ENCODE data around the gene PTDSS2. TPM values are rescaled to one million over a fixed set of nuclear protein-coding genes. Genes with fewer than 3 reads are reported as not detected.

The PTDSS2 gene
- total RNA-seq, 1 donor from 2014 or later: 81.1 TPM

GRCh38 chr11:528166-528814 is 78.2 kb downstream of the PTDSS2 start:
- H3K4me3 ChIP-seq (ENCODE audit: low read depth, low read length): no peak overlapping the region
- H3K27me3 ChIP-seq (ENCODE audit: control insufficient read depth, insufficient read depth, low read length): no peaks in the 10 kb centered on the region
- H3K36me3 ChIP-seq (ENCODE audit: control insufficient read depth, insufficient read depth, low read length): no peaks in the 10 kb centered on the region
- no peak for DNase-seq (ENCODE audit: low read depth)
- no peak for TF ChIP-seq CTCF (IDR thresholded peaks at IDR 0.05; ENCODE audit: insufficient read depth, low read length, poor library complexity, severe bottlenecking)

DNA sequence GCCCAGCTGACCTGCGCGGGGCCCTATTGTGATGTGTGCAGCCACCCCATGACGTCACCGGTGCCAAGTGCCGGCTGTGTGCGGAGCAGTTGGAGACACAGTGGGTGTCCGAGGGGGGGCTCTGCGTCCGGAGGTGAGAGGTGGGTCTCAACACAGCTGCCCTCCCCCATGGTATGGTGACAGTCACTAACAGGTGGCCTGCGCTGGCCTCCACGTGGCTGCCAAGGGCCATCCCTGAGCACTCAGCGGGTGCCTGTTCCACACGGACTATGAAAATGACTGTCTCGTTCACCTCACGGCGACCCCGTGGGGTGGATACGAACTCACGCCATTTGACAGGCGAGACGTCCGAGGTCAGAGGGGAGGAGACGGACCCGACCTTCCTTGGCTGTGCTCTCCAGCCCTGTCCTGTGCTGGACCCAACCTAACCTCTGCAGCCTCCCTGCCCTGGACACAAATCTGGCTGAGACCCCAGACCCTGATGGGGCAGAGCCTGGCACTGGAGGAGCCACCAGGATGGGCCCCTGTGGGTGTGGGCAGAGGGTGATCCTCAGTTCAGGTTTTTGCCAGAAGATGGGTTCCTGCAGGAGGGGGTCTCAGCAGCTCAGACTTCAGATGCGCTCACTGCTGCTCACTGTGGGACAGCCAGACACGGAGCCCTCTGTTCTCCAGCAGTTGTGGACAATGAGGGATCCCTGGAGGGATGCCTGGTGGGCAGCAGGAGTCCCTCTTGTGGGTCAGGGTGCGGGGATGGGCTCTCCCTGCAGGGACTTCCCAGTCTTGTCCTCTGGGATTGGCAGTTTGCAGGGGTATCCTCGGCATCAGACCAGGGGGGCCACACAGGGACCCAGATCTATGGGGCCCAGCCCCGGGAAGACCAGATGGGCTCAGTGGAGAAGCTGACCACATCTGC is 79.0 kb downstream of the PTDSS2 start:
- TF ChIP-seq CTCF (IDR thresholded peaks at IDR 0.05; ENCODE audit: insufficient read depth, low read length, poor library complexity, severe bottlenecking): no peak
- H3K36me3 ChIP-seq (ENCODE audit: control insufficient read depth, insufficient read depth, low read length): no peaks in the 10 kb centered on the region
- no peak for DNase-seq (ENCODE audit: low read depth)
- H3K4me3 ChIP-seq (ENCODE audit: low read depth, low read length): no peak overlapping the region
- no peaks in the 10 kb centered on the region for H3K27me3 ChIP-seq (ENCODE audit: control insufficient read depth, insufficient read depth, low read length)

- no peak for DNase-seq (ENCODE audit: low read depth)
- no peaks in the 10 kb centered on the region for H3K36me3 ChIP-seq (ENCODE audit: control insufficient read depth, insufficient read depth, low read length)
- no peak overlapping the region for H3K4me3 ChIP-seq (ENCODE audit: low read depth, low read length)
- no peak for TF ChIP-seq CTCF (IDR thresholded peaks at IDR 0.05; ENCODE audit: insufficient read depth, low read length, poor library complexity, severe bottlenecking)
- H3K27me3 ChIP-seq (ENCODE audit: control insufficient read depth, insufficient read depth, low read length): no peaks in the 10 kb centered on the region
Observed at GRCh38 chr11:529728-530411, 79.8 kb downstream of the PTDSS2 start.

DNA sequence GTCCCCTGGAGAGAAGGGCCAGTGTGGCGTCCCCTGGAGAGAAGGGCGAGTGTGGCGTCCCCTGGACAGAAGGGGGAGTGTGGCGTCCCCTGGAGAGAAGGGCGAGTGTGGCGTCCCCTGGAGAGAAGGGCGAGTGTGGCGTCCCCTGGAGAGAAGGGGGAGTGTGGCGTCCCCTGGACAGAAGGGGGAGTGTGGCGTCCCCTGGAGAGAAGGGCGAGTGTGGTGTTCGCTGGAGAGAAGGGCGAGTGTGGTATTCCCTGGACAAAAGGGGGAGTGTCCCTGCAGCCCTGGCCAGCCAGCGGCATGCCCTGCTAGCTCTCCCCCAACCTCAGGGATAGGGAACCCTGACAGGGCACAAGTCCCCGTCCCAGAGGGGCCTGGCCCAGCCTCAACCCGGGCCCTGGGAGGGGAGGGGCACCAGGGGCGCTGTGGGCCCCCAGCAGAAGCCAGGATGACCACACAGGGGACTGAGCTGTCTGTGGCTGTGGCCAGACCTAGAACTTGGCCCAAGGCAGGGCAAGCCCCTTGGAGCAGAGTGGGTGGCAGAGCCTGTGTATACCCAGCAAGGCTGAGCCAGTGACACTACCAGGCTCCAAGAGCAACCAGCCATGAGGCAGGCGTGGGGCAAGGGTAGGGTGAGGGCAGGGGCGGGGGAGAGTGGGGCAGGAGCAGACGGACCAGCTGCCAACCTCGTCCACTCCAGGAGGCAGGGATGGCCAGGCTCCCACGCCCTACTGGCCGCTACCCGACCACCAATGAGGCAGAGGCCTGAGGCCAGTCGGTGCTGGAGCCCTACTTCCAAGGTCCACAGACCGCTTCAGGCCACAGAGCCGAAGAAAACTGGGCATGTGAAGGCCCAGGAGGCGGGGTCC is 81.1 kb downstream of the PTDSS2 start:
- no peak for DNase-seq (ENCODE audit: low read depth)
- H3K36me3 ChIP-seq (ENCODE audit: control insufficient read depth, insufficient read depth, low read length): no peaks in the 10 kb centered on the region
- no peak for TF ChIP-seq CTCF (IDR thresholded peaks at IDR 0.05; ENCODE audit: insufficient read depth, low read length, poor library complexity, severe bottlenecking)

GRCh38 chr11:531919-532526 is 81.9 kb downstream of the PTDSS2 start:
- no peak for DNase-seq (ENCODE audit: low read depth)
- no peaks in the 10 kb centered on the region for H3K27me3 ChIP-seq (ENCODE audit: control insufficient read depth, insufficient read depth, low read length)
- H3K36me3 ChIP-seq (ENCODE audit: control insufficient read depth, insufficient read depth, low read length): no peaks in the 10 kb centered on the region
- TF ChIP-seq CTCF (IDR thresholded peaks at IDR 0.05; ENCODE audit: insufficient read depth, low read length, poor library complexity, severe bottlenecking): no peak
- no peak overlapping the region for H3K4me3 ChIP-seq (ENCODE audit: low read depth, low read length)

More for the DNA sequence above, 81.1 kb downstream of the PTDSS2 start:
- Histone ChIP-seq H3K27me3 (ENCODE audit: control insufficient read depth, insufficient read depth, low read length) (no peaks in the 10 kb centered on the region), H3K4me3 (ENCODE audit: low read depth, low read length) (no peak overlapping the region)
